Measurements from ENCODE around the gene PC. TPM values are rescaled to one million over a fixed set of nuclear protein-coding genes. Genes with fewer than 3 reads are reported as not detected.
"Not testable (repeated sequence)": the region's sequence is repeated elsewhere in the genome, so short reads cannot be mapped to it uniquely, and the experiment has no call there.

The PC gene
- total RNA-seq, 1 donor from 2014 or later: 47.4 TPM

DNA sequence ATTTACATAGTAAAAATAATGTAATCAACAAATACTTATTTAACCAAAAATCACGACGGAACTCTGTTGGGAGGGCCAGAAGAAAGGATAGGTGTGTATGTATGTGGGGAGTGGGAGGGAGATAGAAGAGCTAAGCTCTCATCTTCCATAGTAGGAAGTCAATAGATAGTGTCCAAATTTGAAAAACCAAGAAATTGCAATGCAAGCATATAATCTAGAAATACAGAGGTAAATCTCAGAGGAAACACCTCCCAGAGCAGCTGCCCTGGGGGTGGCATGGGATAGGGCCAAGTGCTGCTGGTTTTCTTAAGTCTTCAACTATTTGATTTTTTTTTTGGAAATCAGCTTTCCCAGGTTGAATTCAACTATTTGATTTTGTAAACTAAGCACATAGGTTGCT, 33.9 kb upstream of the PC start:
- Mint-ChIP-seq H3K36me3 (ENCODE audit: unreplicated experiment) (no peaks in the 10 kb centered on the region), H3K9me3 (ENCODE audit: unreplicated experiment) (peaks cover 6% of the 10 kb centered on the region), H3K4me1 (ENCODE audit: low read depth, unreplicated experiment) (peaks cover 14% of the 10 kb centered on the region), H3K4me3 (ENCODE audit: unreplicated experiment) (no peak overlapping the region), H3K27me3 (ENCODE audit: unreplicated experiment) (peaks cover 13% of the 10 kb centered on the region), H3K27ac (ENCODE audit: unreplicated experiment) (no peak overlapping the region)
- TF ChIP-seq, protein P1, sequence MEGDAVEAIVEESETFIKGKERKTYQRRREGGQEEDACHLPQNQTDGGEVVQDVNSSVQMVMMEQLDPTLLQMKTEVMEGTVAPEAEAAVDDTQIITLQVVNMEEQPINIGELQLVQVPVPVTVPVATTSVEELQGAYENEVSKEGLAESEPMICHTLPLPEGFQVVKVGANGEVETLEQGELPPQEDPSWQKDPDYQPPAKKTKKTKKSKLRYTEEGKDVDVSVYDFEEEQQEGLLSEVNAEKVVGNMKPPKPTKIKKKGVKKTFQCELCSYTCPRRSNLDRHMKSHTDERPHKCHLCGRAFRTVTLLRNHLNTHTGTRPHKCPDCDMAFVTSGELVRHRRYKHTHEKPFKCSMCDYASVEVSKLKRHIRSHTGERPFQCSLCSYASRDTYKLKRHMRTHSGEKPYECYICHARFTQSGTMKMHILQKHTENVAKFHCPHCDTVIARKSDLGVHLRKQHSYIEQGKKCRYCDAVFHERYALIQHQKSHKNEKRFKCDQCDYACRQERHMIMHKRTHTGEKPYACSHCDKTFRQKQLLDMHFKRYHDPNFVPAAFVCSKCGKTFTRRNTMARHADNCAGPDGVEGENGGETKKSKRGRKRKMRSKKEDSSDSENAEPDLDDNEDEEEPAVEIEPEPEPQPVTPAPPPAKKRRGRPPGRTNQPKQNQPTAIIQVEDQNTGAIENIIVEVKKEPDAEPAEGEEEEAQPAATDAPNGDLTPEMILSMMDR (IDR thresholded peaks at IDR 0.05; ENCODE audit: partially characterized antibody, unreplicated experiment): no peak
- DNase-seq: no peak

DNA sequence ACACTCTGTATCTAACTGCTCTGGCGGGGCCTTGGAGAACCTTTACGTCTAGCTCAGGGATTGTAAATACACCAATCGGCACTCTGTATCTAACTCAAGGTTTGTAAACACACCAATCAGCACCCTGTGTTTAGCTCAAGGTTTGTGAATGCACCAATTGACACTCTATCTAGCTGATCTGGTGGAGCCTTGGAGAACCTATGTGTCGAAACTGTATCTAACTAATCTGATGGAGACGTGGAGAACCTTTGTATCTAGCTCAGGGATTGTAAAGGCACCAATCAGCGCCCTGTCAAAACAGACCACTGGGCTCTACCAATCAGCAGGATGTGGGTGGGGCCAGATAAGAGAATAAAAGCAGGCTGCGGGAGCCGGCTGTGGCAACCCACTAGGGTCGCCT, 31.2 kb upstream of the PC start:
- not testable (repeated sequence) for H3K4me3 Mint-ChIP-seq (ENCODE audit: unreplicated experiment)

DNA sequence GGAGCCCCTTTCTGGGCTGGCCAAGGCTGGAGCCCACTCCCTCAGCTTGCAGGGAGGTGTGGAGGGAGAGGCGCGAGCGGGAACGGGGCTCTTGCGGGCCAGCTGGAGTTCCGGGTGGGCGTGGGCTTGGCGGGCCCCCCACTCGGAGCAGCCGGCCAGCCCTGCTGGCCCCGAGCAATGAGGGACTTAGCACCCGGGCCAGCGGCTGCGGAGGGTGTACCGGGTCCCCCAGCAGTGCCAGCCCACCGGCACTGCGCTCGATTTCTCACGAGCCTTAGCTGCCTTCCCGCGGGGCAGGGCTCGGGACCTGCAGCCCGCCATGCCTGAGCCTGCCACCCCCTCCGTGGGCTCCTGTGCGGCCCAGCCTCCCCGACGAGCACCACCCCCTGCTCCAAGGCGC, 30.6 kb upstream of the PC start:
- H3K4me3 Mint-ChIP-seq (ENCODE audit: unreplicated experiment); DNase-seq; H3K9me3 Mint-ChIP-seq (ENCODE audit: unreplicated experiment); H3K36me3 Mint-ChIP-seq (ENCODE audit: unreplicated experiment); H3K27ac Mint-ChIP-seq (ENCODE audit: unreplicated experiment): not testable (repeated sequence)
- H3K27me3 Mint-ChIP-seq (ENCODE audit: unreplicated experiment): peaks cover 17% of the 10 kb centered on the region
- H3K4me1 Mint-ChIP-seq (ENCODE audit: low read depth, unreplicated experiment): peaks cover 10% of the 10 kb centered on the region

More for the DNA sequence above, 31.2 kb upstream of the PC start:
- not testable (repeated sequence) for H3K27ac Mint-ChIP-seq (ENCODE audit: unreplicated experiment); DNase-seq; H3K36me3 Mint-ChIP-seq (ENCODE audit: unreplicated experiment); H3K9me3 Mint-ChIP-seq (ENCODE audit: unreplicated experiment)
- H3K27me3 Mint-ChIP-seq (ENCODE audit: unreplicated experiment): peaks cover 17% of the 10 kb centered on the region
- H3K4me1 Mint-ChIP-seq (ENCODE audit: low read depth, unreplicated experiment): peaks cover 10% of the 10 kb centered on the region

DNA sequence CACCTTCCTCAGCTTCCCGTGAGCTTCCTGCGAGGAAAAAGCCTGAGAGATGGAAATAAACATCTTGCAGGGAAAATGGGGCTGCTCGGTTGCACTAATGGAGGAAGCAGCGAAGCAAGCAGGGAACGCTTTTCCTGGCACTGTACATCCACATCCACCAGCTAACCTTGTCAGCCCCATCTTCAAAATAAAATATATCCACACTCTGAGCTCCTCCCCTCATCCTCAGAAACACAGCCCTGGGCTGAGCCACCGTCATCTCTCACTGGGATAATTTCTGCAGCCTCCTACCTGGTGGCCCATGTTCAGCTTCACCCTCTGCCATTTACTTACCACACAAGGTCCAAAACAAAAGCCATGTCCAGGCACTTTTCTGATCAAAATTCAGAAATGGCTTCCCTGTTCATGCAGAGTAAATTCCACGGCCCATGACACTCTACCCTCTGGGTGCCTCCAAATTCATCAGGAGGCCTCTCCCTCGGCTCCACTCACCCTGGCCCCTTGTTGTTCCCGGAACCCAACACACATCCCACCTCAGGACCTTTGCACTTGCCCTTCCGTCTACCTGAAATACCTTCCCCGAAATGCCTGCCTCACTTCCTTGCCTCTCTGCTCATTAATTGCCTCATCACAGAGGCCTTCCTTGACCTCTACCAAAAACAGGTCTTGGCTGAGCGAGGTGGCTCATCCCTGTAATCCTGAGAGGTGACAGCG, 29.9 kb upstream of the PC start:
- no peak for DNase-seq
- Mint-ChIP-seq H3K9me3 (ENCODE audit: unreplicated experiment) (peaks cover 5% of the 10 kb centered on the region), H3K4me1 (ENCODE audit: low read depth, unreplicated experiment) (peaks cover 10% of the 10 kb centered on the region), H3K4me3 (ENCODE audit: unreplicated experiment) (peak overlapping the region; percentile 49), H3K27ac (ENCODE audit: unreplicated experiment) (peak overlapping the region; percentile 67), H3K27me3 (ENCODE audit: unreplicated experiment) (peaks cover 19% of the 10 kb centered on the region), H3K36me3 (ENCODE audit: unreplicated experiment) (no peaks in the 10 kb centered on the region)
- TF ChIP-seq, protein P1 (IDR thresholded peaks at IDR 0.05; ENCODE audit: partially characterized antibody, unreplicated experiment): no peak

DNA sequence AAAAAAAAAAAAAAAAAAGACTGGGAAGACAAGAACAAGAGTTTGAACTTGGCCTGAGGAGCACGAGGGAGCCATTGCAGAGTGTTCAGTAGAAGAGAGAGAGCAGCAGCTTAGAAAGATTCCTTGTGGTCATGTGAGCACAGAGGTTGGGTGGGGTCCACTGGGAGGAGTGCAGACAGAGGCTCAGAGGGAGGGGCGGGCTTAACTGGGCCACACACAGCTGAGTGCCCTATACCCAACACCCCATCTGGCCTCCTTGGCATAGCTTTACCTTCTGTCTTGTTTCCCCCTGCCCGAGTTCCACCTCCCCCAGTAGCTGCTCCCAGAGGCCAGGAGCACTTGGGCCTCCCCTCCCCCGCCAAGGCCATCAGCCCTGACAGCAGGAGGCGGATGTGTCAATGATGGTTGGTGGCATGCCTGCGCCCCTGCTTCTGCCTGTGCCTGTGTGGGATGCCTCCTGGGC, 29.0 kb upstream of the PC start:
- Mint-ChIP-seq H3K27me3 (ENCODE audit: unreplicated experiment) (peaks cover 22% of the 10 kb centered on the region), H3K36me3 (ENCODE audit: unreplicated experiment) (no peaks in the 10 kb centered on the region), H3K27ac (ENCODE audit: unreplicated experiment) (peak overlapping the region; percentile 67), H3K9me3 (ENCODE audit: unreplicated experiment) (peaks cover 7% of the 10 kb centered on the region), H3K4me3 (ENCODE audit: unreplicated experiment) (peak overlapping the region; percentile 49), H3K4me1 (ENCODE audit: low read depth, unreplicated experiment) (peaks cover 10% of the 10 kb centered on the region)
- DNase-seq: peak; percentile 75
- TF ChIP-seq, protein P1 (IDR thresholded peaks at IDR 0.05; ENCODE audit: partially characterized antibody, unreplicated experiment): no peak

DNA sequence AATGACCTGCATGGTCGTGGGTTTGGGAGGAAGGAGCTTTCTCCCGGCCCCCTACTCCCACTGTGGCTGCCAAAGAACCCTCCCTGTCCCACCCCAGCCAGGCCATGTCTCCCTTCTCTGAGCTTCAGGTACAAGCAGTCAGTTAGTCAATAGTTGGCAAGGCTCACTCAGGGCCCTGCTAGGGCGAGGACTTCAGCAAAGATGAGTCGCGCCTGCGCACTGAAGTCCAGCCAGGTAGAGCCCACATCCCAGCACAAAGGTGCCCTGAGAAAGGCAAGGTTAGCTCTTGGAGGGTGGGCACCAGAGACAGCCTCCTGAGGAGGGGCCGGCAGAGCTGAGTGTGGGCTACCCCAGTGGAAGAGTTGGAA, 28.0 kb upstream of the PC start:
- Mint-ChIP-seq H3K4me1 (ENCODE audit: low read depth, unreplicated experiment) (peaks cover 10% of the 10 kb centered on the region), H3K36me3 (ENCODE audit: unreplicated experiment) (no peaks in the 10 kb centered on the region), H3K9me3 (ENCODE audit: unreplicated experiment) (peaks cover 7% of the 10 kb centered on the region), H3K27me3 (ENCODE audit: unreplicated experiment) (peaks cover 20% of the 10 kb centered on the region), H3K4me3 (ENCODE audit: unreplicated experiment) (no peak overlapping the region), H3K27ac (ENCODE audit: unreplicated experiment) (no peak overlapping the region)
- TF ChIP-seq, protein P1 (IDR thresholded peaks at IDR 0.05; ENCODE audit: partially characterized antibody, unreplicated experiment): no peak
- DNase-seq: no peak

All from glutamatergic neuron (in vitro differentiated cells).